Activated T-helper 1 cell treated with anti-CD3 and anti-CD28 coated beads, Interleukin-12 subunit alpha, Interleukin-12 subunit beta, Interleukin-2, Interleukin-4 antibody, amounts not matched to agents 30 ng/mL and 10 ng/mL and 1 ng/mL, durations not matched to agents 14 hours and 24 hours and 36 hours (primary cell): ENCODE data around the gene VPS45. TPM values are rescaled to one million over a fixed set of nuclear protein-coding genes. Genes with fewer than 3 reads are reported as not detected.

Experiments
- DNase-seq: peaks from one replicate; pipeline ENCODE4 v3.0.0; 2021; ENCODE audit warnings: low spot score
- H3K27ac Mint-ChIP-seq: one replicate; pipeline ENCODE4 v1.8.0; 2021; ENCODE audit warnings: mild to moderate bottlenecking, mixed read lengths
- H3K27me3 Mint-ChIP-seq: one replicate; pipeline ENCODE4 v1.8.0; 2022; ENCODE audit warnings: mild to moderate bottlenecking, moderate library complexity, mixed read lengths; ENCODE audit not compliant: insufficient read depth
- H3K36me3 Mint-ChIP-seq: one replicate; pipeline ENCODE4 v1.8.0; 2021; ENCODE audit warnings: low read depth, mixed read lengths
- H3K4me1 Mint-ChIP-seq: one replicate; pipeline ENCODE4 v1.8.0; 2021; ENCODE audit warnings: low read depth, mixed read lengths
- H3K4me3 Mint-ChIP-seq: one replicate; pipeline ENCODE4 v1.8.0; 2021; ENCODE audit warnings: mild to moderate bottlenecking, moderate library complexity, mixed read lengths
- H3K9me3 Mint-ChIP-seq: one replicate; pipeline ENCODE4 v1.8.0; 2021; ENCODE audit warnings: mixed read lengths
- intact Hi-C: fragments of 100-400 bp; cut with micrococcal nuclease; formaldehyde crosslinking; loops from one replicate; pipeline ENCODE4 v1.15.1; 2024
- total RNA-seq: library from RNA; stranded (reverse); gene quantifications from 2 replicates; pipeline ENCODE4 v1.2.3, GENCODE V29; 2022

The VPS45 gene
- total RNA-seq, 1 donor from 2014 or later, result 25.9 TPM

- H3K9me3 Mint-ChIP-seq, result no peaks in the 10 kb centered on the region
- intact Hi-C loops, result no loop called here
These were observed 124.4 kb downstream of the VPS45 start for GRCh38 chr1:150192012-150192411.

GRCh38 chr1:150194381-150195031, 126.9 kb downstream of the VPS45 start:
- peaks cover 20% of the 10 kb centered on the region for H3K27me3 Mint-ChIP-seq
- H3K4me3 Mint-ChIP-seq, result no peak overlapping the region
- H3K36me3 Mint-ChIP-seq, result no peaks in the 10 kb centered on the region
- no peaks in the 10 kb centered on the region for H3K9me3 Mint-ChIP-seq
- DNase-seq, result no peak
- H3K27ac Mint-ChIP-seq, result no peak overlapping the region
- no peaks in the 10 kb centered on the region for H3K4me1 Mint-ChIP-seq
- intact Hi-C loops, result no loop called here

More at GRCh38 chr1:150192012-150192411, 124.4 kb downstream of the VPS45 start:
- no peak overlapping the region for H3K4me3 Mint-ChIP-seq
- peaks cover 24% of the 10 kb centered on the region for H3K27me3 Mint-ChIP-seq
- H3K36me3 Mint-ChIP-seq, result no peaks in the 10 kb centered on the region
- no peak for DNase-seq
- H3K27ac Mint-ChIP-seq, result no peak overlapping the region
- H3K4me1 Mint-ChIP-seq, result peaks cover 10% of the 10 kb centered on the region

Other genes starting within 250 kb of the VPS45 start
- gene BOLA1, start 168.2 kb upstream of the VPS45 start, total RNA-seq, result 23.9 and 24.3 TPM in 2 replicates
- 17.3 and 18.6 TPM in 2 replicates for gene SV2A, start 149.9 kb upstream of the VPS45 start, total RNA-seq
- gene SF3B4, start 140.0 kb upstream of the VPS45 start, total RNA-seq, result 125 and 136 TPM in 2 replicates
- 5.6 and 8.5 TPM in 2 replicates for gene MTMR11, start 130.9 kb upstream of the VPS45 start, total RNA-seq
- 41.1 and 41.8 TPM in 2 replicates for gene OTUD7B, start 57.0 kb upstream of the VPS45 start, total RNA-seq
- gene PLEKHO1, start 82.1 kb downstream of the VPS45 start, total RNA-seq, result 27.1 and 35.4 TPM in 2 replicates
- 196 and 217 TPM in 2 replicates for gene ANP32E, start 168.3 kb downstream of the VPS45 start, total RNA-seq
- not detected in 2 replicates for gene CA14, start 190.0 kb downstream of the VPS45 start, total RNA-seq
- 102 and 111 TPM in 2 replicates for gene APH1A, start 201.2 kb downstream of the VPS45 start, total RNA-seq
- 1.6 TPM in 2 replicates for gene C1orf54, start 205.0 kb downstream of the VPS45 start, total RNA-seq
- gene CIART, start 214.8 kb downstream of the VPS45 start, total RNA-seq, result 3.4 TPM in 2 replicates
- 81.4 and 85.2 TPM in 2 replicates for gene MRPS21, start 226.1 kb downstream of the VPS45 start, total RNA-seq